Esophagus squamous epithelium (tissue), 4 donors: ENCODE results near the gene CPNE5.

ENCODE experiments used
- CTCF ChIP-seq, 6 experiments: fragments of 450-650 bp in 4 of 6; fragments of 200-600 bp in 2 of 6; sonication (generic) in 2 of 6; IDR thresholded peaks; one replicate each; pipeline ENCODE4 v1.5.1; 2016 to 2019; ENCODE audit warnings: antibody characterized with exemption in 6 of 6, mild to moderate bottlenecking in 4 of 6, moderate library complexity in 4 of 6
- POLR2A ChIP-seq, 4 donors: fragments of 450-650 bp; IDR thresholded peaks; one replicate each; pipeline ENCODE4 v1.6.1; 2017; ENCODE audit warnings: antibody characterized with exemption in 4 of 4, mild to moderate bottlenecking in 4 of 4, moderate library complexity in 3 of 4

DNA sequence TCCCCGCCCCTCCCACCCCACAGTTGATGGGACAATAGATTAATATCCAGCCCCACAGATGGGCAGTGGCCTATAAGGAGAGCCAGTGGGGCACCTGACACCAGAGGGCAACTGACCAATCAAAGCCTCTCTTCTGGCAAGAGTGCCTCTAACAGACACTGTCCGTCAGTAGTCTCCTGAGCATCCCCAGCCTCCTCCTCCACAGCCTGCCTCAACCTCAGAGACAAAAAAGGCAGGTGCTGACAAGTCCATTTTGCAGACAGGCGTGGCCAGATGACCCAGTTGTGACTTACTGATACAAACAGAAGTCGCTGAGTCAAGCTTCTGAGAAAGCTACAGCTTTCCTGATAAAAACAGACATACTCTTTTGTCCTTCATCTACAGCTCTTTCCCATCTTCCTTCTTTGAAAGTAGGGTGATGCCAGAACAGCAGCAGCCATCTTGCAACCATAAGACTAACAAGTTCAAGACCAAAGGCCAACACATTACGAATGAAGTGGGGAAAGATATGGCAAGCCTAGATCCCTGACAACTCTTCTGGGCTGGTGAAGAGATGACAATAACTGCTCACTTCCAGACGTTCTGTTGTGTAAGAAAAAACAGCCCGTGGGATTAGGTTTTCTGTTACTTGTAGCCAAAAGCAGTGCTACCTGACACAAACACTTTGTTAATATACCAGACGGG, 23.1 kb upstream of the CPNE5 start:
- no peak for TF ChIP-seq CTCF (IDR thresholded peaks at IDR 0.05)
- TF ChIP-seq POLR2A (IDR thresholded peaks at IDR 0.05) = no peak
